Measurements from ENCODE around the gene SLC25A18. TPM values are rescaled to one million over a fixed set of nuclear protein-coding genes. Genes with fewer than 3 reads are reported as not detected.

Gene SLC25A18
- total and polyA plus RNA-seq, 7 experiments from 2014 or later = 0.08 TPM; not detected in 6

- Histone ChIP-seq H3K9me3 (ENCODE audit: control insufficient read depth in 2 of 3, low read length in 3 of 3) (no peaks in the 10 kb centered on the region), H3K4me1 (ENCODE audit: control insufficient read depth in 2 of 2, insufficient read depth in 2 of 2, low read length in 2 of 2) (no peaks in the 10 kb centered on the region), H3K4me3 (ENCODE audit: low read length) (no peak overlapping the region), H3K27ac (ENCODE audit: low read depth, low read length) (no peak overlapping the region), H3K27me3 (ENCODE audit: control insufficient read depth in 2 of 2, insufficient read depth in 2 of 2, low read length in 2 of 2) (no peaks in the 10 kb centered on the region), H3K36me3 (ENCODE audit: control insufficient read depth in 2 of 3, insufficient read depth in 3 of 3, low read length in 3 of 3) (no peaks in the 10 kb centered on the region)
- DNase-seq (no peak), ATAC-seq (no peak)
- H3K4me1 Mint-ChIP-seq = no peaks in the 10 kb centered on the region
- intact Hi-C loops (cut with micrococcal nuclease) = no loop called here
- no peak overlapping the region for H3K4me3 Mint-ChIP-seq
- H3K36me3 Mint-ChIP-seq = no peaks in the 10 kb centered on the region
- POLR2A ChIA-PET = no interaction called here
- CTCF ChIA-PET = no interaction called here
- peaks cover 0 to 12% (median 5%) of the 10 kb centered on the region in 5 donors for H3K27me3 Mint-ChIP-seq
- H3K9me3 Mint-ChIP-seq = no peaks in the 10 kb centered on the region
- no peak overlapping the region for H3K27ac Mint-ChIP-seq
Measured at GRCh38 chr22:17536269-17536668, 27.0 kb upstream of the SLC25A18 start.

- no peak overlapping the region for H3K4me3 ChIP-seq (ENCODE audit: low read length)
- Mint-ChIP-seq H3K9me3 (no peaks in the 10 kb centered on the region), H3K27ac (no peak overlapping the region), H3K4me3 (no peak overlapping the region), H3K27me3 (peaks cover 0 to 12% (median 5%) of the 10 kb centered on the region in 5 donors), H3K36me3 (no peaks in the 10 kb centered on the region), H3K4me1 (no peaks in the 10 kb centered on the region)
- no peak for DNase-seq
- H3K4me1 ChIP-seq (ENCODE audit: control insufficient read depth in 2 of 2, insufficient read depth in 2 of 2, low read length in 2 of 2) = no peaks in the 10 kb centered on the region
- ATAC-seq = no peak
- H3K36me3 ChIP-seq (ENCODE audit: control insufficient read depth in 2 of 3, insufficient read depth in 3 of 3, low read length in 3 of 3) = no peaks in the 10 kb centered on the region
- intact Hi-C loops (cut with micrococcal nuclease) = no loop called here
- no peaks in the 10 kb centered on the region for H3K9me3 ChIP-seq (ENCODE audit: control insufficient read depth in 2 of 3, low read length in 3 of 3)
- H3K27ac ChIP-seq (ENCODE audit: low read depth, low read length) = no peak overlapping the region
- no peaks in the 10 kb centered on the region for H3K27me3 ChIP-seq (ENCODE audit: control insufficient read depth in 2 of 2, insufficient read depth in 2 of 2, low read length in 2 of 2)
- ChIA-PET CTCF (no interaction called here), POLR2A (no interaction called here)
Measured at GRCh38 chr22:17537155-17537554, 26.1 kb upstream of the SLC25A18 start.

GRCh38 chr22:17540481-17540880, 22.8 kb upstream of the SLC25A18 start:
- Histone ChIP-seq H3K4me1 (ENCODE audit: control insufficient read depth in 2 of 2, insufficient read depth in 2 of 2, low read length in 2 of 2) (no peaks in the 10 kb centered on the region), H3K36me3 (ENCODE audit: control insufficient read depth in 2 of 3, insufficient read depth in 3 of 3, low read length in 3 of 3) (no peaks in the 10 kb centered on the region), H3K27ac (ENCODE audit: low read depth, low read length) (no peak overlapping the region), H3K9me3 (ENCODE audit: control insufficient read depth in 2 of 3, low read length in 3 of 3) (no peaks in the 10 kb centered on the region), H3K27me3 (ENCODE audit: control insufficient read depth in 2 of 2, insufficient read depth in 2 of 2, low read length in 2 of 2) (no peaks in the 10 kb centered on the region), H3K4me3 (ENCODE audit: low read length) (no peak overlapping the region)
- no peak overlapping the region for H3K27ac Mint-ChIP-seq
- no peak for DNase-seq
- intact Hi-C loops (cut with micrococcal nuclease) = no loop called here
- ChIA-PET CTCF (no interaction called here), POLR2A (no interaction called here)
- ATAC-seq = no peak
- H3K4me1 Mint-ChIP-seq = no peaks in the 10 kb centered on the region
- H3K9me3 Mint-ChIP-seq = no peaks in the 10 kb centered on the region
- peaks cover 0 to 10% (median 3%) of the 10 kb centered on the region in 5 donors for H3K27me3 Mint-ChIP-seq
- no peak overlapping the region for H3K4me3 Mint-ChIP-seq
- no peaks in the 10 kb centered on the region for H3K36me3 Mint-ChIP-seq

GRCh38 chr22:17541476-17541875, 21.8 kb upstream of the SLC25A18 start:
- Mint-ChIP-seq H3K4me1 (no peaks in the 10 kb centered on the region), H3K9me3 (no peaks in the 10 kb centered on the region), H3K27me3 (peaks cover 0 to 10% (median 3%) of the 10 kb centered on the region in 5 donors), H3K27ac (no peak overlapping the region), H3K4me3 (no peak overlapping the region), H3K36me3 (no peaks in the 10 kb centered on the region)
- intact Hi-C loops (cut with micrococcal nuclease) = no loop called here
- no peak overlapping the region for H3K4me3 ChIP-seq (ENCODE audit: low read length)
- DNase-seq (no peak), ATAC-seq (no peak)
- H3K4me1 ChIP-seq (ENCODE audit: control insufficient read depth in 2 of 2, insufficient read depth in 2 of 2, low read length in 2 of 2) = no peaks in the 10 kb centered on the region
- H3K36me3 ChIP-seq (ENCODE audit: control insufficient read depth in 2 of 3, insufficient read depth in 3 of 3, low read length in 3 of 3) = no peaks in the 10 kb centered on the region
- no peak overlapping the region for H3K27ac ChIP-seq (ENCODE audit: low read depth, low read length)
- CTCF ChIA-PET = no interaction called here
- no peaks in the 10 kb centered on the region for H3K9me3 ChIP-seq (ENCODE audit: control insufficient read depth in 2 of 3, low read length in 3 of 3)
- POLR2A ChIA-PET = no interaction called here
- no peaks in the 10 kb centered on the region for H3K27me3 ChIP-seq (ENCODE audit: control insufficient read depth in 2 of 2, insufficient read depth in 2 of 2, low read length in 2 of 2)

GRCh38 chr22:17542452-17542851, 20.8 kb upstream of the SLC25A18 start:
- Mint-ChIP-seq H3K9me3 (no peaks in the 10 kb centered on the region), H3K4me3 (no peak overlapping the region), H3K36me3 (no peaks in the 10 kb centered on the region), H3K27me3 (peaks cover 0 to 4% (median 3%) of the 10 kb centered on the region in 5 donors), H3K27ac (no peak overlapping the region), H3K4me1 (no peaks in the 10 kb centered on the region)
- H3K9me3 ChIP-seq (ENCODE audit: control insufficient read depth in 2 of 3, low read length in 3 of 3) = no peaks in the 10 kb centered on the region
- ChIA-PET CTCF (no interaction called here), POLR2A (no interaction called here)
- intact Hi-C loops (cut with micrococcal nuclease) = no loop called here
- no peaks in the 10 kb centered on the region for H3K4me1 ChIP-seq (ENCODE audit: control insufficient read depth in 2 of 2, insufficient read depth in 2 of 2, low read length in 2 of 2)
- no peaks in the 10 kb centered on the region for H3K27me3 ChIP-seq (ENCODE audit: control insufficient read depth in 2 of 2, insufficient read depth in 2 of 2, low read length in 2 of 2)
- H3K27ac ChIP-seq (ENCODE audit: low read depth, low read length) = no peak overlapping the region
- ATAC-seq (no peak), DNase-seq (no peak)
- no peak overlapping the region for H3K4me3 ChIP-seq (ENCODE audit: low read length)
- H3K36me3 ChIP-seq (ENCODE audit: control insufficient read depth in 2 of 3, insufficient read depth in 3 of 3, low read length in 3 of 3) = no peaks in the 10 kb centered on the region

- Mint-ChIP-seq H3K27ac (no peak overlapping the region), H3K9me3 (no peaks in the 10 kb centered on the region), H3K27me3 (peaks cover 0 to under 1% (median 0%) of the 10 kb centered on the region in 5 donors), H3K4me3 (no peak overlapping the region), H3K36me3 (no peaks in the 10 kb centered on the region), H3K4me1 (no peaks in the 10 kb centered on the region)
- ATAC-seq = no peak
- no peak for DNase-seq
- Histone ChIP-seq H3K9me3 (ENCODE audit: control insufficient read depth in 2 of 3, low read length in 3 of 3) (no peaks in the 10 kb centered on the region), H3K4me1 (ENCODE audit: control insufficient read depth in 2 of 2, insufficient read depth in 2 of 2, low read length in 2 of 2) (no peaks in the 10 kb centered on the region), H3K27me3 (ENCODE audit: control insufficient read depth in 2 of 2, insufficient read depth in 2 of 2, low read length in 2 of 2) (no peaks in the 10 kb centered on the region), H3K4me3 (ENCODE audit: low read length) (no peak overlapping the region), H3K36me3 (ENCODE audit: control insufficient read depth in 2 of 3, insufficient read depth in 3 of 3, low read length in 3 of 3) (no peaks in the 10 kb centered on the region), H3K27ac (ENCODE audit: low read depth, low read length) (no peak overlapping the region)
- POLR2A ChIA-PET = no interaction called here
- CTCF ChIA-PET = no interaction called here
- intact Hi-C loops (cut with micrococcal nuclease) = no loop called here
Measured at GRCh38 chr22:17548010-17548755, 15.1 kb upstream of the SLC25A18 start.

- ChIA-PET POLR2A (no interaction called here), CTCF (no interaction called here)
- DNase-seq (no peak), ATAC-seq (no peak)
- H3K36me3 Mint-ChIP-seq = no peaks in the 10 kb centered on the region
- H3K4me1 Mint-ChIP-seq = no peaks in the 10 kb centered on the region
- Histone ChIP-seq H3K27me3 (ENCODE audit: control insufficient read depth in 2 of 2, insufficient read depth in 2 of 2, low read length in 2 of 2) (no peaks in the 10 kb centered on the region), H3K36me3 (ENCODE audit: control insufficient read depth in 2 of 3, insufficient read depth in 3 of 3, low read length in 3 of 3) (no peaks in the 10 kb centered on the region), H3K4me1 (ENCODE audit: control insufficient read depth in 2 of 2, insufficient read depth in 2 of 2, low read length in 2 of 2) (no peaks in the 10 kb centered on the region), H3K4me3 (ENCODE audit: low read length) (no peak overlapping the region), H3K9me3 (ENCODE audit: control insufficient read depth in 2 of 3, low read length in 3 of 3) (no peaks in the 10 kb centered on the region), H3K27ac (ENCODE audit: low read depth, low read length) (no peak overlapping the region)
- intact Hi-C loops (cut with micrococcal nuclease) = no loop called here
- H3K4me3 Mint-ChIP-seq = no peak overlapping the region
- H3K9me3 Mint-ChIP-seq = no peaks in the 10 kb centered on the region
- H3K27ac Mint-ChIP-seq = no peak overlapping the region
- no peaks in the 10 kb centered on the region for H3K27me3 Mint-ChIP-seq
Measured at GRCh38 chr22:17548756-17549035, 14.6 kb upstream of the SLC25A18 start.
